Endothelial cell of umbilical vein (primary cell): ENCODE measurements around the gene SMURF1. TPM values are rescaled to one million over a fixed set of nuclear protein-coding genes. Genes with fewer than 3 reads are reported as not detected.

ENCODE experiments used
- BruUV-seq: library from RNA; stranded (reverse); fragments of 400-500 nt; replicated peaks from 2 replicates; lab custom pipeline; 2021; lab: Mats Ljungman, UMichigan
- CTCF ChIA-PET: fragments of 300-600, 350-600 bp; sonication (Branson Sonifier 250); formaldehyde crosslinking; loops from one replicate; lab custom pipeline; 2021; ENCODE audit warnings: antibody characterized with exemption, inconsistent platforms; lab: Charles Lee
- POLR2A ChIA-PET: fragments of 300-600, 350-600 bp; sonication (Branson Sonifier 250); formaldehyde crosslinking; loops from one replicate; lab custom pipeline; 2021; ENCODE audit warnings: antibody characterized with exemption, inconsistent platforms; lab: Charles Lee
- DNase-seq: peaks from one replicate; pipeline ENCODE4 v3.0.0-alpha.2; 2011; ENCODE audit warnings: low read depth, low spot score
- FAIRE-seq: peaks from 2 replicates; lab custom pipeline; 2011; peaks lifted over from hg19 to GRCh38; lab: Jason Lieb, UNC
- H2AFZ ChIP-seq: 2 replicates; pipeline ENCODE4 v1.6.0; 2012; ENCODE audit warnings: low read depth, low read length, control low read depth, inconsistent platforms
- H3K27ac ChIP-seq: 2 replicates; pipeline ENCODE4 v1.5.1; 2011; ENCODE audit warnings: low read depth, mild to moderate bottlenecking, control low read depth, low read length, moderate library complexity; ENCODE audit not compliant: insufficient read depth
- H3K27me3 ChIP-seq, 2 experiments: 2 replicates each; pipeline versions ENCODE4 v1.6.0 to v1.6.1; 2011; ENCODE audit warnings: low read length in 2 of 2, mixed read lengths in 1 of 2; ENCODE audit not compliant: control insufficient read depth in 2 of 2, insufficient read depth in 2 of 2
- H3K36me3 ChIP-seq, 2 experiments: 2 replicates in 1 of 2; 3 replicates in 1 of 2; pipeline ENCODE4 v1.5.1; 2011; ENCODE audit warnings: low read length in 2 of 2, mild to moderate bottlenecking in 1 of 2, moderate library complexity in 1 of 2; ENCODE audit not compliant: control insufficient read depth in 2 of 2, insufficient read depth in 2 of 2; ENCODE audit errors: extremely low read depth in 1 of 2
- H3K4me1 ChIP-seq: 3 replicates; pipeline ENCODE4 v1.5.1; 2011; ENCODE audit warnings: mild to moderate bottlenecking, low read length; ENCODE audit not compliant: control insufficient read depth, insufficient read depth; ENCODE audit errors: extremely low read depth
- H3K4me2 ChIP-seq: 2 replicates; pipeline ENCODE4 v1.6.1; 2011; ENCODE audit warnings: low read length, control low read depth, mixed read lengths; ENCODE audit not compliant: insufficient read depth
- H3K4me3 ChIP-seq, 3 experiments: fragments of 200-600 bp in 1 of 3; sonication (generic), shearing (Covaris generic) in 1 of 3; replicated peaks in 1 of 3; 2 replicates each; pipeline ENCODE4 v1.5.1; 2011 to 2016; ENCODE audit warnings: control low read depth in 3 of 3, low read length in 3 of 3, mild to moderate bottlenecking in 2 of 3, inconsistent platforms in 1 of 3, low read depth in 1 of 3, moderate library complexity in 1 of 3; ENCODE audit not compliant: insufficient read depth in 1 of 3
- H3K79me2 ChIP-seq: 2 replicates; pipeline ENCODE4 v1.6.0; 2012; ENCODE audit warnings: low read length, inconsistent platforms; ENCODE audit not compliant: control insufficient read depth, insufficient read depth
- H3K9ac ChIP-seq: replicated peaks from 2 replicates; pipeline ENCODE3; 2011; ENCODE audit warnings: low read length, control low read depth; ENCODE audit not compliant: insufficient read depth; ENCODE audit errors: extremely low read depth
- H3K9me1 ChIP-seq: replicated peaks from 3 replicates; pipeline ENCODE4 v1.6.0; 2011; ENCODE audit warnings: mild to moderate bottlenecking, low read length; ENCODE audit not compliant: control insufficient read depth, insufficient read depth; ENCODE audit errors: extremely low read depth
- H3K9me3 ChIP-seq: replicated peaks from 2 replicates; pipeline ENCODE4 v1.5.1; 2012; ENCODE audit warnings: low read length, inconsistent platforms; ENCODE audit not compliant: control insufficient read depth, insufficient read depth
- H4K20me1 ChIP-seq: replicated peaks from 2 replicates; pipeline ENCODE3; 2011; ENCODE audit warnings: mild to moderate bottlenecking, low read length; ENCODE audit not compliant: control insufficient read depth, insufficient read depth; ENCODE audit errors: extremely low read depth
- EZH2 ChIP-seq: IDR thresholded peaks from 2 replicates; pipeline ENCODE4 v1.6.1; 2012; ENCODE audit warnings: borderline replicate concordance, low read depth, mild to moderate bottlenecking, moderate library complexity, low read length, inconsistent platforms; ENCODE audit not compliant: severe bottlenecking
- FOS ChIP-seq: IDR thresholded peaks from 2 replicates; pipeline ENCODE4 v1.6.1; 2011; ENCODE audit warnings: mild to moderate bottlenecking, low read length, moderate library complexity, borderline replicate concordance; ENCODE audit not compliant: insufficient read depth
- GATA2 ChIP-seq: IDR thresholded peaks from 2 replicates; pipeline ENCODE4 v1.7.0; 2011; ENCODE audit warnings: low read depth, mild to moderate bottlenecking, moderate library complexity, mixed read lengths, low read length; ENCODE audit not compliant: insufficient read length, insufficient read depth
- JUN ChIP-seq: IDR thresholded peaks from 2 replicates; pipeline ENCODE4 v1.6.1; 2011; ENCODE audit warnings: borderline replicate concordance, low read depth; ENCODE audit not compliant: insufficient read length, insufficient read depth
- MAX ChIP-seq: IDR thresholded peaks from 2 replicates; pipeline ENCODE4 v1.6.1; 2011; ENCODE audit not compliant: insufficient read depth, insufficient read length
- MYC ChIP-seq: IDR thresholded peaks from one replicate; pipeline ENCODE4 v1.6.1; 2011; ENCODE audit warnings: mild to moderate bottlenecking, low read depth, low read length
- POLR2A ChIP-seq: IDR thresholded peaks from 2 replicates; pipeline ENCODE4 v1.6.1; 2012; ENCODE audit warnings: low read depth, mild to moderate bottlenecking, control low read depth, low read length
- POLR2AphosphoS5 ChIP-seq: IDR thresholded peaks from 2 replicates; pipeline ENCODE4 v1.6.1; 2012; ENCODE audit warnings: low read depth, mild to moderate bottlenecking, control low read depth, low read length, moderate library complexity; ENCODE audit not compliant: insufficient read depth
- dilution Hi-C: fragments of 300-500 bp; cut with MboI; formaldehyde crosslinking; loops from one replicate; pipeline ENCODE4 v1.15.0; 2019; ENCODE audit warnings: low sequenced_read_pairs; ENCODE audit not compliant: extremely low pct_ligation_motif_present
- intact Hi-C: fragments of 100-400 bp; cut with micrococcal nuclease; formaldehyde crosslinking; loops from one replicate; pipeline ENCODE4 v1.10.0; 2022
- polyA plus RNA-seq, 4 experiments: library from polyadenylated mRNA; depleted of rRNA in 3 of 4; stranded (reverse) in 3 of 4; unstranded in 1 of 4; fragments of >200 nt; gene quantifications; 2 replicates each; pipeline versions ENCODE4 v1.2.1 to v1.2.3, GENCODE V29; 2011 to 2012; ENCODE audit warnings: missing spikeins in 1 of 4
- total RNA-seq: library from RNA; stranded (reverse); gene quantifications from 2 replicates; pipeline ENCODE4 v1.2.3, GENCODE V29; 2021
- TF ChIP-seq, protein P1 (sequence below), 2 donors: IDR thresholded peaks; 1 replicate in 1 of 2; 2 replicates in 1 of 2; pipeline ENCODE4 v1.5.1; 2011; ENCODE audit warnings: low read length in 2 of 2, mild to moderate bottlenecking in 2 of 2, moderate library complexity in 2 of 2, control low read depth in 1 of 2, inconsistent platforms in 1 of 2, low read depth in 1 of 2; ENCODE audit not compliant: insufficient read depth in 1 of 2; ENCODE audit errors: extremely low read depth in 1 of 2

Gene SMURF1
- total and polyA plus RNA-seq, 2 donors (not counting 3 experiments of a cell fraction or from before 2014, with no cell fraction given): 11.5 to 22.8 TPM

- H4K20me1 ChIP-seq: no peaks in the 10 kb centered on the region
- TF ChIP-seq POLR2A (no peak), EZH2 (no peak), FOS (no peak), GATA2 (no peak), MAX (no peak), POLR2AphosphoS5 (no peak), JUN (no peak)
- BruUV-seq: no TSS peak
- intact Hi-C loops (no loop called here), dilution Hi-C loops (no loop called here)
- H3K36me3 ChIP-seq: no peaks in the 10 kb centered on the region
- H3K79me2 ChIP-seq: peaks cover 66% of the 10 kb centered on the region
- no peaks in the 10 kb centered on the region for H3K9me1 ChIP-seq
- no peak overlapping the region for H2AFZ ChIP-seq
- FAIRE-seq: no peak
- DNase-seq: no peak
- H3K9me3 ChIP-seq: no peaks in the 10 kb centered on the region
- H3K9ac ChIP-seq: no peak overlapping the region
- ChIA-PET POLR2A (no interaction called here), CTCF (no interaction called here)
- H3K4me2 ChIP-seq: no peak overlapping the region
- no peaks in the 10 kb centered on the region for H3K27me3 ChIP-seq
- no peak overlapping the region for H3K4me3 ChIP-seq
- no peak overlapping the region for H3K27ac ChIP-seq
- no peaks in the 10 kb centered on the region for H3K4me1 ChIP-seq
Measured at GRCh38 chr7:99073839-99074446, 70.0 kb downstream of the SMURF1 start.

DNA sequence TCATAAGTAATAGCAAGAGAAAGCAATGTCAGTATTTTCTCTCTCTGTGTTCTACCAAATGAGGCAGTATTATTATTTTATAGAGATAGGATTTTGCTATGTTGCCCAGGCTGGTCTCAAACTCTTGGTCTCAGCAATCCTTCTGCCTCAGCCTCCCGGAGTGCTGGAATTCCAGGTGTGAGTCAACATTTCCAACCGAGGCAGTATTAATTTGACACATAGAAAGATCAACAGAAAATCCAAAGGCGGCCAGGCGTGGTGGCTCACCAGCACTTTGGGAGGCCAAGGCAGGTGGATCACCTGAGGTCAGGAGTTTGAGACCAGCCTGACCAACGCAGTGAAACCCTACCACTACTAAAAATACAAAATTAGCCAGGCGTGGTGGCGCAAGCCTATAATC, 71.8 kb downstream of the SMURF1 start:
- Histone ChIP-seq H3K36me3 (no peaks in the 10 kb centered on the region), H3K4me3 (no peak overlapping the region), H3K9ac (no peak overlapping the region), H4K20me1 (no peaks in the 10 kb centered on the region), H3K27me3 (no peaks in the 10 kb centered on the region), H3K27ac (no peak overlapping the region), H3K4me1 (peaks cover 2% of the 10 kb centered on the region), H3K79me2 (peaks cover 74% of the 10 kb centered on the region), H3K9me1 (no peaks in the 10 kb centered on the region), H2AFZ (no peak overlapping the region), H3K9me3 (no peaks in the 10 kb centered on the region), H3K4me2 (no peak overlapping the region)
- ChIA-PET POLR2A (no interaction called here), CTCF (interaction anchor here (1.0 kb wide), 1 partner anchor 25 kb away, joined by 3 read pairs; no protein-coding TSS in a partner anchor)
- intact Hi-C loops (no loop called here), dilution Hi-C loops (no loop called here)
- FAIRE-seq: no peak
- TF ChIP-seq MAX (no peak), FOS (no peak), MYC (no peak), JUN (no peak), POLR2A (no peak), POLR2AphosphoS5 (no peak), GATA2 (no peak), EZH2 (no peak)
- TF ChIP-seq, protein P1, sequence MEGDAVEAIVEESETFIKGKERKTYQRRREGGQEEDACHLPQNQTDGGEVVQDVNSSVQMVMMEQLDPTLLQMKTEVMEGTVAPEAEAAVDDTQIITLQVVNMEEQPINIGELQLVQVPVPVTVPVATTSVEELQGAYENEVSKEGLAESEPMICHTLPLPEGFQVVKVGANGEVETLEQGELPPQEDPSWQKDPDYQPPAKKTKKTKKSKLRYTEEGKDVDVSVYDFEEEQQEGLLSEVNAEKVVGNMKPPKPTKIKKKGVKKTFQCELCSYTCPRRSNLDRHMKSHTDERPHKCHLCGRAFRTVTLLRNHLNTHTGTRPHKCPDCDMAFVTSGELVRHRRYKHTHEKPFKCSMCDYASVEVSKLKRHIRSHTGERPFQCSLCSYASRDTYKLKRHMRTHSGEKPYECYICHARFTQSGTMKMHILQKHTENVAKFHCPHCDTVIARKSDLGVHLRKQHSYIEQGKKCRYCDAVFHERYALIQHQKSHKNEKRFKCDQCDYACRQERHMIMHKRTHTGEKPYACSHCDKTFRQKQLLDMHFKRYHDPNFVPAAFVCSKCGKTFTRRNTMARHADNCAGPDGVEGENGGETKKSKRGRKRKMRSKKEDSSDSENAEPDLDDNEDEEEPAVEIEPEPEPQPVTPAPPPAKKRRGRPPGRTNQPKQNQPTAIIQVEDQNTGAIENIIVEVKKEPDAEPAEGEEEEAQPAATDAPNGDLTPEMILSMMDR (IDR thresholded peaks at IDR 0.05; ENCODE audit: extremely low read depth in 1 of 2, insufficient read depth in 1 of 2, low read depth in 1 of 2, low read length in 2 of 2): no peak
- no TSS peak for BruUV-seq
- no peak for DNase-seq
